HG03571 (cell line): ENCODE data around the gene GBP6.
"Not testable (repeated sequence)": the region's sequence is repeated elsewhere in the genome, so short reads cannot be mapped to it uniquely, and the experiment has no call there.

Source experiments
- ATAC-seq: cut with Tn5 transposase; IDR thresholded peaks from one replicate; pipeline ENCODE4 v1.9.1; 2021; ENCODE audit not compliant: unreplicated experiment

The GBP6 gene

GRCh38 chr1:89364954-89365550, 1.2 kb downstream of the GBP6 start:
- ATAC-seq = no peak

GRCh38 chr1:89367221-89367620, 3.4 kb downstream of the GBP6 start:
- ATAC-seq = no peak

GRCh38 chr1:89369331-89369730, 5.5 kb downstream of the GBP6 start:
- ATAC-seq = no peak

- not testable (repeated sequence) for ATAC-seq
Observed at GRCh38 chr1:89373810-89374209, 10.0 kb downstream of the GBP6 start.

GRCh38 chr1:89378001-89378400, 14.1 kb downstream of the GBP6 start:
- no peak for ATAC-seq

GRCh38 chr1:89381618-89382017, 17.8 kb downstream of the GBP6 start:
- ATAC-seq = no peak

GRCh38 chr1:89382479-89382878, 18.6 kb downstream of the GBP6 start:
- ATAC-seq = no peak

GRCh38 chr1:89383185-89383584, 19.3 kb downstream of the GBP6 start:
- no peak for ATAC-seq

GRCh38 chr1:89390707-89391106, 26.8 kb downstream of the GBP6 start:
- no peak for ATAC-seq

- no peak for ATAC-seq
Observed at GRCh38 chr1:89391686-89392085, 27.8 kb downstream of the GBP6 start.

- ATAC-seq = no peak
Observed at GRCh38 chr1:89394851-89395250, 31.0 kb downstream of the GBP6 start.

- ATAC-seq = no peak
Observed at GRCh38 chr1:89396902-89397301, 33.0 kb downstream of the GBP6 start.

GRCh38 chr1:89405275-89405929, 41.5 kb downstream of the GBP6 start:
- no peak for ATAC-seq

GRCh38 chr1:89407360-89407759, 43.5 kb downstream of the GBP6 start:
- no peak for ATAC-seq

- not testable (repeated sequence) for ATAC-seq
Observed at GRCh38 chr1:89407768-89408167, 43.9 kb downstream of the GBP6 start.

GRCh38 chr1:89425056-89425455, 61.2 kb downstream of the GBP6 start:
- no peak for ATAC-seq

- ATAC-seq = peak; percentile 57
Observed at GRCh38 chr1:89429062-89429461, 65.2 kb downstream of the GBP6 start.

GRCh38 chr1:89429681-89430080, 65.8 kb downstream of the GBP6 start:
- not testable (repeated sequence) for ATAC-seq

- ATAC-seq = no peak
Observed at GRCh38 chr1:89433421-89433820, 69.6 kb downstream of the GBP6 start.

- not testable (repeated sequence) for ATAC-seq
Observed at GRCh38 chr1:89434058-89434780, 70.4 kb downstream of the GBP6 start.
